Limb (tissue), 2 donors: ENCODE results near the gene A1CF.

Source experiments
- DNase-seq, 2 donors: peaks; one replicate each; pipeline ENCODE4 v3.0.0-alpha.2; 2016; ENCODE audit errors: extremely low spot score in 2 of 2

A1CF gene

DNA sequence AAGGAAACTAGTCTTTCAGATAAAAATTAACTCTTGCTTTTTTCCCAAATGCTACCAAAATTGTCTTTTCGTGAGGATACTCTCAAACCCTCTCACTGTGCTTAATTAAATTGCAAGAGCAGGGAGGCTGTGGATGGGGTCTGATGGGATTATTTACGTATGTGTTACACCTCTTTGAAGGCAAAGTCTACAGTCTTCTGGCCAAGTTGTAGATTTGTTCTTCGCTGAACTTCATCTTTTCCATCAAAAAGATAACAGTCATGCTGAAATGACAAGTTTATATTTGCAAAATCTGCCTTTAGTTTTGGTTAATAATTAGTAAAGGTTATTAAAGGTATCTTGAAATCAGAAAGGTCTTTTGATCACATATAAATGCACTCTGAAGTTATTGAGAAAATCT is 22.7 kb downstream of the A1CF start:
- no peak for DNase-seq

DNA sequence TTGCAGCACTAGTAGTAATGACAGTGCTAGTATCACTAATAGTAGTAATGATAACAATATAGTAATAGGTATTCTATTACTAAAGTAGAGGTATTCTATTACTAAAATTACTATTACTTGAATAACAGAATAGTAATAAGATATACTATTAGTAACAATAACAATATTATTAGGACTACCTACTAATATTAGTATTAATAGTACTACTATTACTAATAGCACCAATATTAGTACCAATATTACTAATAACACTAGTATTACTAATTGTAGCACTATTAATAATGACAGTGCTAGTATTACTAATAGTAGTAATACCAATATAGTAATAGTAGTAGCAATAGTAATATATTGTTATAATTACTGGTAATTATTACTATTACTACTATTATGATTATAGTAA is 24.1 kb downstream of the A1CF start:
- no peak for DNase-seq

DNA sequence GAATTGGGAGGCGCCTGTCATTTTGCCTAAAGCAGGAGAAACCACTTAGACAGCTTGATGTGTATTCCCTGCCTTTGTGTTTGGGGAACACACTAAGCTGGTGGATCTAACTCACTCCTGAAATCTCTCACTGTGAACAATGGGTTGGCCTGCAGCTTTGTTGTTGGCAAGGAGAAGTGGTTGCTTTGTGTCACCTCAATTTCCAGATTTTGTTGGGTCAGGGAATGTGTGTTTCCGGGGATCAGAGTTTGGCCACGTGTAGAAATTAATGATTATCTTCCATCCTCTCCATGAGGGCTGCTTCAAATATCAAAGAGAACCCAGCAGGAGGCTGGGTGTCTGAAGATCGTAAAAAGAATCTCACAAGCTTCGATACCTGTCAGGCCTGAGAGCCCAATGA is 27.8 kb downstream of the A1CF start:
- DNase-seq = no peak

DNA sequence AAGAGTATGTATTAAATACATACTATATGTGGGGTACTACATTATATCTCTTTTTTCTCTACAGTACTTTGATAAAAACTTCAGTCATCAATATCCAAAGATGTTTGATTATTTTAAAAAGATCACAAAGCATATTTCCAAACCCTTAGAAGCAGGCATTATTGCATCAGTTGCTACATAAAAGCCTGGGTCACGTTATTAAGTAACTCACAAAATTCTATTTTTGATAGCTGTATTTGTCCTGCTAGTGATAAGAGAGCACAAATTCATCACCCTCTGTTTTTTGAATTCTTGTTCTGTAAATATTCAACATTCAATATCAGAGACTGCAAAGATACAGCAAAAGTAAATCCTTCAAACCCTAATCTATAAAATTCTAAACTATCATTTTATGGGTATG is 30.0 kb downstream of the A1CF start:
- DNase-seq = no peak

DNA sequence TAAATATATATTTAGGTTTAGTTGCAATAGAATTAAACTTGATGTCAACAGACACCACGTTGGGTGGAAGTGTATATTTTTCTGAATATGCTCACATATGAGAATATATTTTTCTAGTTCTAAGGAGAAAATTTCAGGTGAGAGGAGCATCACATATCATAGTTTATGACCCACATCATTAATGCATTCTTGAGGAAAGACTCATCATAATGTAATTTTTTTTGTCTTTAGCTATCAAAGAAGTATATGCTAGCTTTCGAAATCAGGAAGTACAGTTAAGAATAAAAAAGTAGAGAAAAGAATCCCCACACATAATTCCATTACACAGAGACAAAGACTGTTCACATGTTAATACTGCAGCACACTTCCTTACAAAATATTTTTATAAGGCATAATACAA is 30.4 kb downstream of the A1CF start:
- no peak for DNase-seq

DNA sequence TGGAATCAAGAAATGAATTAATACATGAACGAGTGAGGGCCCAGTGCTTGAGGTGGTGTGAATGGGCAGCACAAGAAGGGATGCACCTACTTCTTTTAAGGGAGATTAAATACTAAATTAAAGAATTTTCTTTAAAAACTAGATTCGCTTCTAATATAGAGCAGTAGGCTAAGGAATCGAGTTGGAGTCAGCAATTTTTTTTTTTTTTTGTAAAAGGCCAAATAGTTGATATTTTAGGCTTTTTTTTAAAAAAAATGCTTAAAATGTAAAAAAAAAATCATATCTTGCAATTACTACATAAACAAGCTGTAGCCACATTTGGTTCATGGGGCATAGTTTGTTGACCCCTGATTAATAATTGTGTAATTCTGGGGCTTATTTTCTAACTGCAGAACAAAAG is 31.9 kb downstream of the A1CF start:
- no peak for DNase-seq

DNA sequence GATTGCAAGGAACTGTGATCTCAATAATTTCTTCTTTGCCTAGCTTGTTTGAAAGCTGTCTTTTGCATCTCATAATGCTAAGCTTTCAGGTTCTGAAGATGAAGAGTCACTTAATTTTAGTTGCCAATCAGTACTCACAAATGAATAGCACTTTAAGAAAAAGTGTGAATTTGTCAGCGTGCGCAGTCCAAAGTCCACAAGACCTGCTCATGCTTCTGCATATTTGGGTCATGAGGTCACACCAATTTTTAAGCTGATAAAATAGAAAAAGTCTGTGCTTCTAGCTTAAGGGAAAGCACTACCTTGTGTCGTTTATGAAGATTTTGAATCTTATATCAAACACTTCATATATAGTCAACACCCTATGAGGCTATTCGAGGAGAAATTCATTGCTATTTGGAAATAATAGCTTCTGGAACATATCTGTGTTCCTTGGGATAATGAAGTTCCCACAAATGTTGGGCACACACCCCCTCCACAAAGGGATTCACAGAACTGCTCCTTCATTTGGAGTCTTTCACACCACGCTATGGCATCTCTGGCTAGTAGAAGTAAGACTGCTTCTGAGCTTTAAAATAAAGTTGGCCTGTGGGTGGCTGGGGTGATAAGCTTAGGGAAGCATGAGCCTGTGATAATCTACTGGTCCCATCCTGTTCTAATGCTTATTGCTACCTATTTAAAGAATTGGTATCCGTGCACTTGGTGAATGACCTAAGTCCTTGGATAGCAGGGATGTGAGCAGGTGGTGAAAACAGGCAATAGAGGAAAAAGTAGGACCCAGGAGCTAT is 33.3 kb downstream of the A1CF start:
- DNase-seq = no peak

DNA sequence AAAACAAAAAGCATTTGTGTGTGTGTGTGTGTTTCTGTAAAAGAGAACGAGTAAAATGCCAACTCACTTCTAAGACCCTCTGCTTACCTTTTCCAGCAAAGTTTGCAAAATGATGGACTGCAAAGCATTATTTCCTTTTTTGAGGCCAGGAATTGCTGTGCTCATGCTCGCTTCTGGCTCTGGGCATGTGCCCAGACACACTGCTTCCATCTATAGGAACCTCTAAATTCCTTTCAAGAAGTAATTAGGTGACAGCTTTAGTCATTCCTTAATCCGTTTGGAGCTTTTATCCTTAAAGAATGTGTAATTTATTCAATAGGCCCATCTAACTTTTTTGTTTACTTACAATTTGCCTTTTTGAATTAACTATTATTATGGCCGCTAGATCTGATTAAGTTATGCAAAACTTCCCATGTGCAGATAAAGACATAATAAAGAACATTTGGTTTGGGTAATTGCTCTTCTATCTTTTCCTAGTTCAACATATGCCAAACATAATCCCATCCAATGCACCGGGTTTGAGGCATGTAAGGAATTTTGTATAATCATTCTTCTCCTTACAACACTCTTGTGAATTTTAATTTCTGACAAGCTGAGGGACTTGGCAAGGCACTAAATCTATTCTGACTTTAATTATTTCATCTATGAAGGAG is 34.7 kb downstream of the A1CF start:
- no peak for DNase-seq

DNA sequence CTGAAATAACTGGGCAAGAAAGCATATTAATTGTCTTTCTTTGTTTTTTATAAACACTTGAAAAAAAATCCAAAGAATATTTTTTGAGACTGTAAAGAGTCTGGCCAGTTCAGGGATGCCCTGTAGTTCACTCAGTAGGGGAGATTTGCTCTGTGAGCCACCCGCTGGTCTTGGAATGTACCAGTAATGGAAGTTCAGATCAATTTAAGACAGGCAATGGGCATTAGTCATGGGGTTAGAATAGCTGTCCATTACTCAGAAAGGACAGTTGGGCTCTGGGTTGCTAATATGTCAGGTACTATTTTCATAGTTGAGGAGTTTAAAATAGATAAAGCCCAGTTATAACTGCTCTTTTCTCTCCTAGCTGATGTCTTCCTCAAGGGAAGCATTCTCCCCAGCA is 38.7 kb downstream of the A1CF start:
- DNase-seq = no peak

DNA sequence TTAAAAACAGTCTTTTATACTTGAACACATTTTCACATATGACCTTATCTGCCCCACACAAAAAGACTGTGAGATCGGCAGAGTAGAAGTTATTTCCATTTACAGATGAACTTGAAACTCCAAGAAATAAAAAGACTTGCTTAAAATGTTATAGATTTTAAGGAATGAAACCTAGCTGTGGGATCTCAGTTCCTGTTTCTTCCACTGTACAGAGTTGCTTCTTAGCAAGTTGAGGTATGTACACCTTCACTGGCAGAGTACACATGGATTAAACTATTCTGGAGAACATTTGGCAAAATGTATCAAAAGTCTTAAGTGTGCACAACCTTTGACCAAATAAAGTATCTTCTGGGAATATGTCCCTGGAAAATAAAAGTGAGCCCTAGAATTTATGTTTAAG is 48.3 kb downstream of the A1CF start:
- no peak for DNase-seq

DNA sequence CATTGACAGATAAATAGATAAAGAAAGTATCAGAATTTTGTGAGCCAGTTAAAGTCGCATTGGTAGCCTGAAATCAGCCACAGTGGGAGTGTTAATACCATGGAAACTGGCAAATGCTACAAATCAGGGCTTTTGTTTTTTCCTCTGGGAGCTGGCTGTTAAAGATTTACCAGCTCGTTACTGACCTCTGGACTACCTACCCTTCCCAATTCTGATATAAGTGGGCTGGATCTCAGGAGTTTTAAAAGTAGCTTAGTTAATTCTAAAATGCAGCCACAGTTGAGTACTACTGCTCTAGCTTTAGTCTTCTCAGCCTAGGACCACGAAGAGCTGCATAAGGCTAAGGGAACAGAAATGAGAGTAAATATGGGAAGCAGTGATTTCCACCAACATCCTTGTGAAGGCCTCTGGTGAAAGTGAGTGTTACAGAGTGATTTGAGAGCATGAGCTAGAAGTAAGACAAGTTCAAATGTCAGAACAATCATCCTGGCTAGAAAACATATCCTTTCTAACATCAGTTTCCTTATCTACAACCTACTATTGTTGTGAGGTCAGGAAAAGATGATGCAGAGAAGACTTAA is 53.2 kb downstream of the A1CF start:
- no peak for DNase-seq

DNA sequence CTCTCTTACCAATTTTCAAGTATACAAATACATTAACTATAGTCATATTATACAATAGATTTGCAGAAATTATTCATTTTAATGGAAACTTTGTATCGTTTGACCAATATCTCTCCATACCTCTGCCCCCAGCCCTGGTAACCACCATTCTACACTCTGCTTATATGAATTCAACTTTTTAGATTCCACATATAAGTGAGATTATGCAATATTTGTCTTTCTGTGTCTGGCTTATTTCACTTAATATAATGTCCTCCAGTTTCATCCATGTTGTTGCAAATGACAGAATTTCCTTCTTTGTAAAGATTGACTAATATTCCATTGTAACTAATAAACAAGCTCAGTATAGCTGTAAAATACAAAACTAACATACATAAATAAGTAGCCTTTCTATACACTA is 55.4 kb downstream of the A1CF start:
- no peak for DNase-seq

DNA sequence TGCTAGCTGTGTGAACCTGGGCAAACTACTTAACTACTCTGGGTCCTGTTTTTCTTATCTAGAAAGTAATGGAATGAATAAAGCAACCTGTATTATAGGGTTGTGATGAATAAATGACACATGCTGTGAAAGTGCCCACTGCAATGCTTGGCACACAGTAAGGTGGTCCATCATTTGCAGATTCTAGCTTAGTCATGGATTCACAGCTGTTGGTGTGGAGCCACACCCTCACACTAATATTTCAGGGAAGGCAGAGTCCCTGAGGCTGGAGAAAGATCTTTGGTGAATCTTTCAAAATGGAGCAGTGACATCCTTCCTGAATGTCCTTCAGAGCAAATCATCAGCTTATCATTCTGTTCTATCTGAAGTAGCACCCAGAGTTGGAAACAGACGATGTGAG is 60.6 kb downstream of the A1CF start:
- no peak for DNase-seq

DNA sequence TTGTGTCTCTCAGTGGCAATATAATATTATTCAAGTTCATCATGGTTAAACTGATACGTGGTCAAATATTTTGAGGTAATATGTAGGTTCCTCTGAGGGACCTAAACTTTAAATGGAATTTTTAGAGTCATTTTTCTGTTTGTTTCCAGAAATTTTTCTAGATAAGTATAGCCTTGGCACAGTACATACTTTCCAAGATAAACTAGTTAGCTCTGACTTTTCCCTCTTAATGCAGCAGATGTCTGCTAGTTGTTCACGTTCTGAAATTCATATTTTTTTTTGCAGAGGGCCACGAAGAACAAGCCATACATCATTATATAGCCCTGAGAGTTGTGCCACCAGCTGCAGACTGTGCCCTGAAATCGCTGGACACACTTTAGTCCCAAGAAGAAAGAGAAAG is 61.6 kb downstream of the A1CF start:
- no peak for DNase-seq

DNA sequence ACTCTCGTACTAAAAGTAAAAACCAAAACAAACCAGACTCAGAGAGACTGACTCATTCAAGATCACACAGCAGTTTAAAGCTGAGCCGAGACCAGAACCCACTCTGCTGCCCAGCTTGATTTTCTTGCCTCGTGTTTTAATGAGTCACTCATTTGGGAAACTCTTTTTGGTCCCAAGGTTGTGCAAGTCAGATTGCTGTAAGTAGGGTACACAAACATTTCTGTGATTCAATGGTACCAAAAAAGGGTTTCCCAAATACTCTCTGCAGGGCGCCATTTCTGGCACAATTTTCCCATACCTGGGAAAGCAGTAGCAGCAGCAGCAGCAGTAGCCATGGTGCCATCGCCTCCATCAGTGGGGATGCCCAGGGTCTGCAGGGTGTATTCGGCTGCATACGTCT is 75.8 kb downstream of the A1CF start:
- no peak for DNase-seq

DNA sequence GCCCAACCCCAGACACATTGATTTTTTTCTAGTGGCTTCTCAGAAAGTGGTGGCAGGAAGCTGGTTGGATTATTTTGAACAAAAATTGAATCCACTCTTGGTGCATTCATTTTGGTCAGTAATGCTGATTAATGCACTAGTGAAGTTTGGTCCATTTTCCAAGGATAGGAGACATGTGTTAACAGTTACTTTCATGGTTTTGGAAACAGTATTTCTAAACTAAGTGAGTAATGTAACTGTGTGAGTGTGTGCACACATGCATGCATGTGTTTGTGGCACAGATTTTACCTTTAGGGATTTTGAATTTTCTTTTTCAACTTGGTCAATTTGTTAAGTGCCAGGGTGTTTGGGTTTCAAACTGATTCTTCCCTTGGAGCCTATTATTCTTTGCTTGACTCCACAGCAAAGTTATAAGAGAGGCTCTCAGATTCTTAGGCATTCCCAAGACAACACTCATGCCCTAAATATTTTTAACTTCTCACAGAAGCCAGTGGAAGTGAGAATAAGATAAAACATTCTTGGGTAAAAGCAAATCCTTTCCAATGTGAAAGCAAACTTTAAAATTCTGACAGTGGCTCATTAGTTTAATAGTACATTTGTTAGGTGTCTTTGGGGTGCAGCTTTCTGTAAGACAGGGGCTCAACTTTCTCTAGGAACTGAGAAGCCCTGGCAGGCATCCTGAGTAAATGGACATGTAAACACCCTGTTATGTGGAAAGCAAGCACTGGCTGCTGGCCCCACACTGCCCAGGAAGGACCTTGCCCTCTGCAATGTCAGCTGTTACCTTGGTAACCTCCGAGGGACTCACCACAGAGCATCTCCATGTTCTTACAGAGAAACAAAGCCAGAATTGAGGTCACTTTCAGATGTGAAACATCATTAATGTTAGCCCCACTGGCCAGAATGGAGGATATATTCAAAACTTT is 77.3 kb downstream of the A1CF start:
- DNase-seq = no peak

DNA sequence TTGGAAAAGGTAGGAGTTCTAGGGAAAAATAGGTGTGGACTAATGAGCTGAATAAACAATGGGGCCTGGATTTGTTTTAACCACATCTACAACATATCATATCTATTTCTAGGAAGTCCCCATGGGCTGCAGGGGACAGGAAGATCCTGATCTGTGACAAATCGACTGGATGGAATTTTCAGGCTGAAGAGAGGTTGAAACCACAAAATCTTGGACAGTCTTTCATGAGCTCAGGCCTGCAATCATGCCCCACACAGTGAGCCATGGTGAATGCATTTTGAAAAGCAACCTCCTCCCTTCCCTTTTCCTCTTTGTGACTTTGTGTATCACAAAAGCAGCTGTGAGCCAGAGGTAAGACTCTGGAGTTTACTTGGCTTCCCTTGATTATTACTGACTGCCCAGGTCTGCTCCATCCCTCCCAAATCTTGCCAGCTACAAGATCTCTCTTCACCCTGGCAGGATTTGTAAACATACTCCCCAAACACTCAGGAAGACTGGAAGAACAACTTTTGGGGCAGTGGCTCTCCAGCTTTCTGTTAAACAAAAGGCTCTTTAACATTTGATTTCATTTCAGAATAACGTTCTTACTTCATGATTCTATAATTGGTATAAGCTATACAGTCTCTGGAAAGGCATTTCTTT is 79.3 kb downstream of the A1CF start:
- DNase-seq = no peak

DNA sequence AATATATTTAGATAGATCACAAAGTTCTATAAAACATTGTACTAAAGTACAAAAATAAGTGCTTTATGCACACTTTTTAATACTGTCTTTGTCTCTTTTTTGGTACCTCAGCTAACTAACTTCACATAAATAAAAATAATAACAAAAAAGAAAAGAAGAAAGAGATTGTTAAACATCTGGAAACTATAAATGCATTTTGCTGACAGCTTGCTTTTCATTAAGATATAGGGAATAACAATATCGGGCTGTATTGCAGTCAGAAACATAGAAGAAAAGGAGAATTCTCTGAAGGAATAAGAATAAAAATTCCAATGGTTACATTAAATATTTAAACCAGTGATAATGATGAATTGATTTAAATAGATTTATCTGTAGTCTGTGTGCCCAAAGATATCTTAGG is 85.8 kb downstream of the A1CF start:
- no peak for DNase-seq

DNA sequence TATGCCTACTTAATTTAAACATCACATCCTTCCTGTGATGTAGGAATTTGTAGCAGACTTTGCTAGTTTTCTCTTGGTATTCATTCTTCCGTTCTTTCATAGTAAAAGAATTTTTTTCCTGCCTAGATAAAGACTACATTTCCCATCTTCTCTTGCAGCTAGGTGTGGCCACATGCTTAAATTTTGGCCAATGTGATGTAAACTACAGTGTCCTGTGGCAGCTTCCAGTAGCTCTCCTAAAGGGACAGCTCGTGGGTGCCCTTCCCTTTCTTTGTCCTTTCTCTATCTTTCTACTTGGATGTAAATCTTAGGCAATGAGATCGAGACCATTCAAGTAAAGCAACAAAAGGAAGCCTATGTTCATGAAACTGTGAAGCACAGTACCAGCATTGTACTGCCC is 87.1 kb downstream of the A1CF start:
- DNase-seq = no peak

DNA sequence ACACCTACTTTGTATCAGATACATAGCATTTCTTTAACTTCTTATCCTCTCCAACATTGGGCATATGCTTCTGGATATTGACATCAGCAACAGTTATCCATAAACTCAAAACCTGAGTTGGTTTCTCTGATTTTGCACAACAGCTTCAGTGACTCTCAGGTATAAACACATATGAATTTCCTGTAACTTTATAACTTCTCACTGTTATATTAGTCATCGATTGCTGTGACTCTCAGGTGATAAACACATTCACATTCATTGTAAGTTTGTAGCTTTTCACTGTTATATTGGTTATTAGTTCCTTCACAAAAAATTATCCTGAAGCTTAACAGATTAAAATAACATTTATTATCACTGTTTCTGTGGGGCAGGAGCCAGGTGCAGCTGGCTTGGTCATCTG is 88.7 kb downstream of the A1CF start:
- DNase-seq = no peak

DNA sequence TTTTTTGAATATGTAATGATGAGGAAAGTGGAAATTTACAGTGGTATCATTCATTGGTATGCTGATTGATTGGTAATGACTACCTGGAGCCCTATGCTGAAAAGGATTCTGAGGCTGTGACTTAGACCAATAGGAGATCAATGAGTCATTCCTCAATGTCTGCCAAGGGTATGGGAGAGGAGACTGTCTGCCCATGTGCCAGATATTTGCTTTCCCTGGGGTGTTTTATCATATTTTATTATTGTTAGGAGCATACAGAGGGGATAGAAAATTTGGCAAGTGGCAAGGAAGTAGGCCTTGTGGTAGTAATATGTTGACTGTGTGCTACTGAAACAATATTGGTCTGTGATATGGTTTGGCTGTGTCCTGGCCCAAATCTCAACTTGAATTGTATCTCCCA is 90.9 kb downstream of the A1CF start:
- no peak for DNase-seq
